WTC11 (cell line): ENCODE data around the gene SUPT7L. TPM values are rescaled to one million over a fixed set of nuclear protein-coding genes. Genes with fewer than 3 reads are reported as not detected.

Experiments used
- ATAC-seq: fragments of 200-7000 bp; cut with Tn5 transposase; 2 replicates; pipeline ENCODE4 v1.10.0; 2021; ENCODE audit warnings: mild to moderate bottlenecking, moderate library complexity
- CTCF ChIA-PET: fragments of 300-600 bp; sonication (Branson Sonifier 250); formaldehyde crosslinking; loops from one replicate; lab custom pipeline; 2021; ENCODE audit warnings: antibody characterized with exemption; lab: Charles Lee
- POLR2A ChIA-PET: fragments of 350-600 bp; sonication (Branson Sonifier 250); formaldehyde crosslinking; loops from one replicate; lab custom pipeline; 2021; ENCODE audit warnings: antibody characterized with exemption; lab: Charles Lee
- DNase-seq: peaks from one replicate; pipeline ENCODE4 v3.0.0; 2021; ENCODE audit warnings: low spot score
- H3K27ac Mint-ChIP-seq: 2 replicates; pipeline ENCODE4 v1.8.0; 2021; ENCODE audit warnings: mixed read lengths
- H3K27me3 Mint-ChIP-seq: 2 replicates; pipeline ENCODE4 v1.8.0; 2021; ENCODE audit warnings: low read depth, mild to moderate bottlenecking, moderate library complexity, mixed read lengths
- H3K36me3 Mint-ChIP-seq: 2 replicates; pipeline ENCODE4 v1.8.0; 2021; ENCODE audit warnings: mixed read lengths
- H3K4me1 Mint-ChIP-seq: 2 replicates; pipeline ENCODE4 v1.8.0; 2022; ENCODE audit warnings: mixed read lengths
- H3K4me3 Mint-ChIP-seq: 2 replicates; pipeline ENCODE4 v1.8.0; 2021; ENCODE audit warnings: mild to moderate bottlenecking, moderate library complexity, mixed read lengths
- H3K9me3 Mint-ChIP-seq: 2 replicates; pipeline ENCODE4 v1.8.0; 2021; ENCODE audit warnings: mixed read lengths
- ARID4B ChIP-seq: sonication (generic); formaldehyde crosslinking; IDR thresholded peaks from 2 replicates; pipeline ENCODE4 v1.8.0; 2023; ENCODE audit warnings: missing genetic modification reagents, mild to moderate bottlenecking, borderline replicate concordance
- ATF6 ChIP-seq: sonication (generic); formaldehyde crosslinking; IDR thresholded peaks from 2 replicates; pipeline ENCODE4 v1.8.1; 2023; ENCODE audit warnings: mild to moderate bottlenecking, missing genetic modification reagents
- FOXP1 ChIP-seq: sonication (generic); formaldehyde crosslinking; IDR thresholded peaks from 2 replicates; pipeline ENCODE4 v1.8.0; 2022; ENCODE audit warnings: missing genetic modification reagents, mild to moderate bottlenecking, moderate library complexity, borderline replicate concordance
- KAT7 ChIP-seq: sonication (generic); formaldehyde crosslinking; IDR thresholded peaks from 2 replicates; pipeline ENCODE4 v1.8.1; 2023; ENCODE audit warnings: missing genetic modification reagents, mild to moderate bottlenecking, borderline replicate concordance
- NFYB ChIP-seq: sonication (generic); formaldehyde crosslinking; conservative IDR thresholded peaks from 2 replicates; pipeline ENCODE4 v1.8.0; 2022; ENCODE audit warnings: low read depth, missing genetic modification reagents
- RELA ChIP-seq: sonication (generic); formaldehyde crosslinking; IDR thresholded peaks from 2 replicates; pipeline ENCODE4 v1.8.1; 2022; ENCODE audit warnings: missing genetic modification reagents, mild to moderate bottlenecking, borderline replicate concordance
- SOX15 ChIP-seq: fragments of 250-450 bp; sonication (Bioruptor Pico); IDR thresholded peaks from 2 replicates; pipeline ENCODE4 v1.9.0; 2021; ENCODE audit warnings: mild to moderate bottlenecking
- TCF7 ChIP-seq: sonication (generic); formaldehyde crosslinking; IDR thresholded peaks from 2 replicates; pipeline ENCODE4 v1.8.0; 2022; ENCODE audit warnings: mild to moderate bottlenecking, low read depth, missing genetic modification reagents, moderate library complexity
- TEAD4 ChIP-seq: sonication (generic); formaldehyde crosslinking; IDR thresholded peaks from 2 replicates; pipeline ENCODE4 v1.8.0; 2022; ENCODE audit warnings: mild to moderate bottlenecking, missing genetic modification reagents
- TP53 ChIP-seq: sonication (generic); formaldehyde crosslinking; IDR thresholded peaks from 2 replicates; pipeline ENCODE4 v1.8.1; 2023; ENCODE audit warnings: mild to moderate bottlenecking, missing genetic modification reagents
- USF2 ChIP-seq: sonication (generic); formaldehyde crosslinking; IDR thresholded peaks from 2 replicates; pipeline ENCODE4 v1.8.1; 2023; ENCODE audit warnings: mild to moderate bottlenecking, missing genetic modification reagents, moderate library complexity
- ZNF263 ChIP-seq: sonication (generic); formaldehyde crosslinking; IDR thresholded peaks from 2 replicates; pipeline ENCODE4 v1.8.1; 2022; ENCODE audit warnings: low read depth, mild to moderate bottlenecking, moderate library complexity, missing genetic modification reagents
- ZNF396 ChIP-seq: fragments of 250-450 bp; sonication (Bioruptor Pico); IDR thresholded peaks from 2 replicates; pipeline ENCODE4 v1.8.0; 2021; ENCODE audit warnings: mild to moderate bottlenecking, moderate library complexity, borderline replicate concordance
- ZNF425 ChIP-seq: fragments of 250-450 bp; sonication (Bioruptor Pico); conservative IDR thresholded peaks from 2 replicates; pipeline ENCODE4 v1.9.0; 2021; ENCODE audit warnings: mild to moderate bottlenecking
- total RNA-seq: library from RNA; stranded (reverse); gene quantifications from 3 replicates; pipeline ENCODE4 v1.2.3, GENCODE V29; 2021
- TF ChIP-seq, protein P1 (sequence below): sonication (generic); formaldehyde crosslinking; conservative IDR thresholded peaks from 2 replicates; pipeline ENCODE4 v1.8.1; 2022; ENCODE audit warnings: mild to moderate bottlenecking, missing genetic modification reagents
- TF ChIP-seq, protein P2 (sequence below): sonication (generic); formaldehyde crosslinking; IDR thresholded peaks from 2 replicates; pipeline ENCODE4 v1.8.1; 2023; ENCODE audit warnings: mild to moderate bottlenecking, missing genetic modification reagents, borderline replicate concordance
- TF ChIP-seq, protein P3 (sequence below): sonication (generic); formaldehyde crosslinking; IDR thresholded peaks from 2 replicates; pipeline ENCODE4 v1.8.0; 2022; ENCODE audit warnings: mild to moderate bottlenecking, missing genetic modification reagents
- TF ChIP-seq, protein P4 (sequence below): fragments of 250-450 bp; sonication (Bioruptor Pico); IDR thresholded peaks from 2 replicates; pipeline ENCODE4 v1.9.0; 2021; ENCODE audit warnings: mild to moderate bottlenecking
- TF ChIP-seq, protein P5 (sequence below): sonication (generic); formaldehyde crosslinking; IDR thresholded peaks from 2 replicates; pipeline ENCODE4 v1.8.1; 2023; ENCODE audit warnings: mild to moderate bottlenecking, missing genetic modification reagents, moderate library complexity

SUPT7L gene
- total RNA-seq, 1 experiment from 2014 or later: 22.6 TPM

DNA sequence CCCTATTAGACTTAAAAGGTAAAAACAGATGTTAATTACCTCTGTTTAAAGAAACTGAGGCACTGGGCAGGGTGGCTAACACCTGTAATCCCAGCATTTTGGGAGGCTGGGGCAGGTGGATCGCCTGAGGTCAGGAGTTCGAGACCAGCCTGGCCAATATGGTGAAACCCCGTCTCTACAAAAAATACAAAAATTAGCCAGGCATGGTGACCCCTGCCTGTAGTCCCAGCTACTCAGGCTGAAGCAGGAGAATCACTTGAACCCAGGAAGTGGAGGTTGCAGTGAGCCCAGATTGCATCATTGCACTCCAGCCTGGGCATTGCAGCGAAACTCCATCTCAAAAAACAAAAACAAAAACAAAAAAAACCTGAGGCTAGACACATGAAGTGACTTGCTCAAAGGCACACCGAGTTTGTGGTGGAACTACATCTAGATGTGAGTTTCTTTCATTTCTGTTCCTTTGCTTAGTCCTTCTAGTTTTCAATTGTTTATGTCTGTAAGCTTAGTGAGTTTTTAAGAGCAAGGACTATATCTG lies 41.0 kb upstream of the SUPT7L start:
- no peak for DNase-seq

More for the DNA sequence above, 41.0 kb upstream of the SUPT7L start:
- ChIA-PET POLR2A (interaction anchor here (0.5 to 2.0 kb wide), 2 partner anchors 49 to 66 kb away, joined by 7 to 10 read pairs; no protein-coding TSS in a partner anchor), CTCF (interaction anchor here (0.6 to 4.0 kb wide), 24 partner anchors 8 to 788 kb away, joined by 3 to 34 read pairs (median 4); partner anchors contain the start of genes SLC4A1AP and SUPT7L)
- Mint-ChIP-seq H3K9me3 (no peaks in the 10 kb centered on the region), H3K4me1 (no peaks in the 10 kb centered on the region; the same call in 1 of the 2 replicates), H3K27ac (no peak overlapping the region), H3K4me3 (no peak overlapping the region), H3K36me3 (no peaks in the 10 kb centered on the region), H3K27me3 (no peaks in the 10 kb centered on the region)
- ATAC-seq: no peak
- TF ChIP-seq, protein P1, sequence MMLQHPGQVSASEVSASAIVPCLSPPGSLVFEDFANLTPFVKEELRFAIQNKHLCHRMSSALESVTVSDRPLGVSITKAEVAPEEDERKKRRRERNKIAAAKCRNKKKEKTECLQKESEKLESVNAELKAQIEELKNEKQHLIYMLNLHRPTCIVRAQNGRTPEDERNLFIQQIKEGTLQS: no peak
- no peak for TF ChIP-seq ZNF263
- TF ChIP-seq ZNF425 (CRISPR knock-in tag): no peak
- TF ChIP-seq, protein P2, sequence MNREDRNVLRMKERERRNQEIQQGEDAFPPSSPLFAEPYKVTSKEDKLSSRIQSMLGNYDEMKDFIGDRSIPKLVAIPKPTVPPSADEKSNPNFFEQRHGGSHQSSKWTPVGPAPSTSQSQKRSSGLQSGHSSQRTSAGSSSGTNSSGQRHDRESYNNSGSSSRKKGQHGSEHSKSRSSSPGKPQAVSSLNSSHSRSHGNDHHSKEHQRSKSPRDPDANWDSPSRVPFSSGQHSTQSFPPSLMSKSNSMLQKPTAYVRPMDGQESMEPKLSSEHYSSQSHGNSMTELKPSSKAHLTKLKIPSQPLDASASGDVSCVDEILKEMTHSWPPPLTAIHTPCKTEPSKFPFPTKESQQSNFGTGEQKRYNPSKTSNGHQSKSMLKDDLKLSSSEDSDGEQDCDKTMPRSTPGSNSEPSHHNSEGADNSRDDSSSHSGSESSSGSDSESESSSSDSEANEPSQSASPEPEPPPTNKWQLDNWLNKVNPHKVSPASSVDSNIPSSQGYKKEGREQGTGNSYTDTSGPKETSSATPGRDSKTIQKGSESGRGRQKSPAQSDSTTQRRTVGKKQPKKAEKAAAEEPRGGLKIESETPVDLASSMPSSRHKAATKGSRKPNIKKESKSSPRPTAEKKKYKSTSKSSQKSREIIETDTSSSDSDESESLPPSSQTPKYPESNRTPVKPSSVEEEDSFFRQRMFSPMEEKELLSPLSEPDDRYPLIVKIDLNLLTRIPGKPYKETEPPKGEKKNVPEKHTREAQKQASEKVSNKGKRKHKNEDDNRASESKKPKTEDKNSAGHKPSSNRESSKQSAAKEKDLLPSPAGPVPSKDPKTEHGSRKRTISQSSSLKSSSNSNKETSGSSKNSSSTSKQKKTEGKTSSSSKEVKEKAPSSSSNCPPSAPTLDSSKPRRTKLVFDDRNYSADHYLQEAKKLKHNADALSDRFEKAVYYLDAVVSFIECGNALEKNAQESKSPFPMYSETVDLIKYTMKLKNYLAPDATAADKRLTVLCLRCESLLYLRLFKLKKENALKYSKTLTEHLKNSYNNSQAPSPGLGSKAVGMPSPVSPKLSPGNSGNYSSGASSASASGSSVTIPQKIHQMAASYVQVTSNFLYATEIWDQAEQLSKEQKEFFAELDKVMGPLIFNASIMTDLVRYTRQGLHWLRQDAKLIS: no peak
- TF ChIP-seq, protein P3, sequence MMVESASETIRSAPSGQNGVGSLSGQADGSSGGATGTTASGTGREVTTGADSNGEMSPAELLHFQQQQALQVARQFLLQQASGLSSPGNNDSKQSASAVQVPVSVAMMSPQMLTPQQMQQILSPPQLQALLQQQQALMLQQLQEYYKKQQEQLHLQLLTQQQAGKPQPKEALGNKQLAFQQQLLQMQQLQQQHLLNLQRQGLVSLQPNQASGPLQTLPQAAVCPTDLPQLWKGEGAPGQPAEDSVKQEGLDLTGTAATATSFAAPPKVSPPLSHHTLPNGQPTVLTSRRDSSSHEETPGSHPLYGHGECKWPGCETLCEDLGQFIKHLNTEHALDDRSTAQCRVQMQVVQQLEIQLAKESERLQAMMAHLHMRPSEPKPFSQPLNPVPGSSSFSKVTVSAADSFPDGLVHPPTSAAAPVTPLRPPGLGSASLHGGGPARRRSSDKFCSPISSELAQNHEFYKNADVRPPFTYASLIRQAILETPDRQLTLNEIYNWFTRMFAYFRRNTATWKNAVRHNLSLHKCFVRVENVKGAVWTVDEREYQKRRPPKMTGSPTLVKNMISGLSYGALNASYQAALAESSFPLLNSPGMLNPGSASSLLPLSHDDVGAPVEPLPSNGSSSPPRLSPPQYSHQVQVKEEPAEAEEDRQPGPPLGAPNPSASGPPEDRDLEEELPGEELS (CRISPR knock-in tag): no peak
- no peak for TF ChIP-seq NFYB
- TF ChIP-seq KAT7 (CRISPR knock-in tag): no peak
- TF ChIP-seq TEAD4 (CRISPR knock-in tag): no peak
- no peak for TF ChIP-seq USF2 (CRISPR knock-in tag)
- no peak for TF ChIP-seq TCF7 (CRISPR knock-in tag)
- TF ChIP-seq FOXP1 (CRISPR knock-in tag): no peak
- TF ChIP-seq RELA (CRISPR knock-in tag): no peak
- no peak for TF ChIP-seq ARID4B (CRISPR knock-in tag)
- no peak for TF ChIP-seq TP53 (CRISPR knock-in tag)
- TF ChIP-seq SOX15: no peak
- TF ChIP-seq, protein P4, sequence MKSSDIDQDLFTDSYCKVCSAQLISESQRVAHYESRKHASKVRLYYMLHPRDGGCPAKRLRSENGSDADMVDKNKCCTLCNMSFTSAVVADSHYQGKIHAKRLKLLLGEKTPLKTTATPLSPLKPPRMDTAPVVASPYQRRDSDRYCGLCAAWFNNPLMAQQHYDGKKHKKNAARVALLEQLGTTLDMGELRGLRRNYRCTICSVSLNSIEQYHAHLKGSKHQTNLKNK: no peak
- no peak for TF ChIP-seq ZNF396 (CRISPR knock-in tag)
- TF ChIP-seq, protein P5, sequence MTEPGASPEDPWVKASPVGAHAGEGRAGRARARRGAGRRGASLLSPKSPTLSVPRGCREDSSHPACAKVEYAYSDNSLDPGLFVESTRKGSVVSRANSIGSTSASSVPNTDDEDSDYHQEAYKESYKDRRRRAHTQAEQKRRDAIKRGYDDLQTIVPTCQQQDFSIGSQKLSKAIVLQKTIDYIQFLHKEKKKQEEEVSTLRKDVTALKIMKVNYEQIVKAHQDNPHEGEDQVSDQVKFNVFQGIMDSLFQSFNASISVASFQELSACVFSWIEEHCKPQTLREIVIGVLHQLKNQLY (CRISPR knock-in tag): no peak
- TF ChIP-seq ATF6 (CRISPR knock-in tag): no peak
